CD4-positive, alpha-beta T cell treated with Interleukin-4 for 1 hour (primary cell): ENCODE results near the gene HSPA8.

Experiments
- DNase-seq, 2 donors: peaks; one replicate each; pipeline ENCODE4 v3.0.0-alpha.2; 2020 to 2022

HSPA8 gene

GRCh38 chr11:123046473-123047259 is 15.3 kb downstream of the HSPA8 start:
- DNase-seq, result no peak

- no peak for DNase-seq
These were observed 16.8 kb downstream of the HSPA8 start for GRCh38 chr11:123045101-123045500.

- DNase-seq, result no peak
These were observed 20.8 kb downstream of the HSPA8 start for GRCh38 chr11:123041185-123041584.

- no peak for DNase-seq
These were observed 21.9 kb downstream of the HSPA8 start for GRCh38 chr11:123040111-123040432.

GRCh38 chr11:123035831-123036230 is 26.1 kb downstream of the HSPA8 start:
- DNase-seq, result no peak

- DNase-seq, result no peak
These were observed 27.3 kb downstream of the HSPA8 start for GRCh38 chr11:123034597-123034996.

GRCh38 chr11:123033895-123034294 is 28.0 kb downstream of the HSPA8 start:
- DNase-seq, result peak in 1 of 2 donors; percentile 26

- DNase-seq, result no peak
These were observed 31.4 kb downstream of the HSPA8 start for GRCh38 chr11:123030517-123030916.

- peak; percentile 48 to 51 for DNase-seq
These were observed 41.0 kb downstream of the HSPA8 start for GRCh38 chr11:123020968-123021367.

GRCh38 chr11:123018702-123019101 is 43.2 kb downstream of the HSPA8 start:
- DNase-seq, result no peak

- no peak for DNase-seq
These were observed 50.4 kb downstream of the HSPA8 start for GRCh38 chr11:123011510-123011909.
